ENCODE measurements around the gene KCNK10. TPM values are rescaled to one million over a fixed set of nuclear protein-coding genes. Genes with fewer than 3 reads are reported as not detected.

The KCNK10 gene
- total RNA-seq, 1 donor from 2014 or later: not detected

DNA sequence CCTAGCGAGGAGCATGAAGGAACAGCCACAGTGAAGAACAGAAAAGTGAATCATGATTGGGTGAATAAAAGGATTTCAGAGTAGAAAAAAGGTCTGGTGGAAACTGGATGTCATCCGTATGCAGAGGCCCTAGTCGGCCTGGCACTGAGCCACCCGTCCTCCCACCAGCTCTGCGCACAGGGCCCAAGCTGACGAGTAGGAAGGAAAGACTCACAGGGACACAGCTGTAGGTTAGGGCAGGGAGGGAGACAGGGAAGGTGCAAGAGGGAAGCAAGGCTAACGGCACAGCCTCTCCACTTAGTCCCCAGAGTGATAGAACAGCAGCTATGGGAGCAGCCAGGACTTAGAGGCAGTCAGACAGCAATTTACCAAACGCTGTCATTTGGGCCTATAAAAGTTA is 112.6 kb downstream of the KCNK10 start:
- Histone ChIP-seq H3K27ac (no peak overlapping the region), H3K4me3 (no peak overlapping the region), H3K4me1 (no peaks in the 10 kb centered on the region), H3K36me3 (no peaks in the 10 kb centered on the region), H3K27me3 (no peaks in the 10 kb centered on the region), H3K9me3 (no peaks in the 10 kb centered on the region)
- TF ChIP-seq, protein P1, sequence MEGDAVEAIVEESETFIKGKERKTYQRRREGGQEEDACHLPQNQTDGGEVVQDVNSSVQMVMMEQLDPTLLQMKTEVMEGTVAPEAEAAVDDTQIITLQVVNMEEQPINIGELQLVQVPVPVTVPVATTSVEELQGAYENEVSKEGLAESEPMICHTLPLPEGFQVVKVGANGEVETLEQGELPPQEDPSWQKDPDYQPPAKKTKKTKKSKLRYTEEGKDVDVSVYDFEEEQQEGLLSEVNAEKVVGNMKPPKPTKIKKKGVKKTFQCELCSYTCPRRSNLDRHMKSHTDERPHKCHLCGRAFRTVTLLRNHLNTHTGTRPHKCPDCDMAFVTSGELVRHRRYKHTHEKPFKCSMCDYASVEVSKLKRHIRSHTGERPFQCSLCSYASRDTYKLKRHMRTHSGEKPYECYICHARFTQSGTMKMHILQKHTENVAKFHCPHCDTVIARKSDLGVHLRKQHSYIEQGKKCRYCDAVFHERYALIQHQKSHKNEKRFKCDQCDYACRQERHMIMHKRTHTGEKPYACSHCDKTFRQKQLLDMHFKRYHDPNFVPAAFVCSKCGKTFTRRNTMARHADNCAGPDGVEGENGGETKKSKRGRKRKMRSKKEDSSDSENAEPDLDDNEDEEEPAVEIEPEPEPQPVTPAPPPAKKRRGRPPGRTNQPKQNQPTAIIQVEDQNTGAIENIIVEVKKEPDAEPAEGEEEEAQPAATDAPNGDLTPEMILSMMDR (IDR thresholded peaks at IDR 0.05): no peak
- no peak for DNase-seq (ENCODE audit: low spot score in 2 of 2)
- intact Hi-C loops (cut with DNase I): no loop called here

DNA sequence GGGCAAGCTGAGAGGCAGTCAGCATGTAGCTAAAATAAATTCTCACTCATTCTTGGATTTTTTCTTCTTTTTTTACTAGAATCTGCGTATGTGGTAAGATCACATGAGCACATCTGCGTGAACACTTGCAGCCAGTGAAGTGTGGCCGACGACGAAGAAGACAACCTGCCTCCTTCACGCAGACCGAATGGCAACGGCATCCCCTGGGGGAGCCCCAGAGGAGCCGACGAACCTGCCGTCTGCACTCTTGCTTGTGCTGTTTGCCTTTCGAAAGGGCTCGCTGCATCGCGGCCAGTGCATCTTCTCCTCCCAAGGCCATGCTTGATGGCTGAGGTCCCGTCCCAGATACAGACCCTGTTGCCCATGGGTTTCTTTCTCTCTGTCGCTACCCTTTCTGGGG is 113.8 kb downstream of the KCNK10 start:
- no peak for DNase-seq (ENCODE audit: low spot score in 2 of 2)
- intact Hi-C loops (cut with DNase I): no loop called here

GRCh38 chr14:88208858-88209257 is 114.2 kb downstream of the KCNK10 start:
- Histone ChIP-seq H3K4me1 (no peaks in the 10 kb centered on the region), H3K9me3 (no peaks in the 10 kb centered on the region), H3K36me3 (no peaks in the 10 kb centered on the region), H3K27me3 (no peaks in the 10 kb centered on the region), H3K27ac (no peak overlapping the region), H3K4me3 (no peak overlapping the region)
- TF ChIP-seq, protein P1 (IDR thresholded peaks at IDR 0.05): no peak
- no peak for DNase-seq (ENCODE audit: low spot score in 2 of 2)
- intact Hi-C loops (cut with DNase I): no loop called here

More for the DNA sequence above, 113.8 kb downstream of the KCNK10 start:
- H3K36me3 ChIP-seq: no peaks in the 10 kb centered on the region
- H3K4me1 ChIP-seq: no peaks in the 10 kb centered on the region
- no peak overlapping the region for H3K4me3 ChIP-seq
- no peaks in the 10 kb centered on the region for H3K9me3 ChIP-seq
- no peaks in the 10 kb centered on the region for H3K27me3 ChIP-seq
- H3K27ac ChIP-seq: no peak overlapping the region
- TF ChIP-seq, protein P1 (IDR thresholded peaks at IDR 0.05): no peak

- Histone ChIP-seq H3K4me3 (no peak overlapping the region), H3K9me3 (no peaks in the 10 kb centered on the region), H3K27me3 (no peaks in the 10 kb centered on the region), H3K4me1 (no peaks in the 10 kb centered on the region), H3K36me3 (no peaks in the 10 kb centered on the region), H3K27ac (no peak overlapping the region)
- intact Hi-C loops (cut with DNase I): no loop called here
- no peak for DNase-seq (ENCODE audit: low spot score in 2 of 2)
- TF ChIP-seq, protein P1 (IDR thresholded peaks at IDR 0.05): no peak
Measured at GRCh38 chr14:88204221-88204620, 118.8 kb downstream of the KCNK10 start.

DNA sequence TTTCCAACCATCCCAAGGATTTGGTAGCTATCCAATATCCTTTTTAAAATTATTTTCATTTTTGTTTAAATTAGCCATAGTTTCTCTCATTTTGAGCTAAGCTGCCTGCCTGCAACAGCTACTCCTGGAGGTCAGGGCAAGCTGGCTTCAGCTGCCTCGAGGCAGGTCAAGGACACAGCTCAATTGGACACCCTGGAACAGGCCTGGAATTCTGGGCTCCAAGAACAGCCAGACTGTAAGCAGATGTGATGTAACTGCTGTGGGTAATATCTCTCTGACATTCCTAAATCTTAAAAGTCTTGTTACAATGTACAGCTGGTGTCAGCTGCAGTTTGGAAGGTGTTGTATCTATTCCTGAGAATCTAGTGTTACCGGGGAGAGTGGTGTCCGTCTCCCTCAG is 119.8 kb downstream of the KCNK10 start:
- intact Hi-C loops (cut with DNase I): no loop called here
- Histone ChIP-seq H3K9me3 (no peaks in the 10 kb centered on the region), H3K27ac (no peak overlapping the region)

More for the DNA sequence above, 119.8 kb downstream of the KCNK10 start:
- no peak overlapping the region for H3K4me3 ChIP-seq
- no peaks in the 10 kb centered on the region for H3K36me3 ChIP-seq
- no peaks in the 10 kb centered on the region for H3K4me1 ChIP-seq
- DNase-seq (ENCODE audit: low spot score in 2 of 2): no peak
- TF ChIP-seq, protein P1 (IDR thresholded peaks at IDR 0.05): no peak
- H3K27me3 ChIP-seq: no peaks in the 10 kb centered on the region

Measured in ascending aorta (tissue), 2 donors.